Measurements from ENCODE around the gene SNAP25.

DNA sequence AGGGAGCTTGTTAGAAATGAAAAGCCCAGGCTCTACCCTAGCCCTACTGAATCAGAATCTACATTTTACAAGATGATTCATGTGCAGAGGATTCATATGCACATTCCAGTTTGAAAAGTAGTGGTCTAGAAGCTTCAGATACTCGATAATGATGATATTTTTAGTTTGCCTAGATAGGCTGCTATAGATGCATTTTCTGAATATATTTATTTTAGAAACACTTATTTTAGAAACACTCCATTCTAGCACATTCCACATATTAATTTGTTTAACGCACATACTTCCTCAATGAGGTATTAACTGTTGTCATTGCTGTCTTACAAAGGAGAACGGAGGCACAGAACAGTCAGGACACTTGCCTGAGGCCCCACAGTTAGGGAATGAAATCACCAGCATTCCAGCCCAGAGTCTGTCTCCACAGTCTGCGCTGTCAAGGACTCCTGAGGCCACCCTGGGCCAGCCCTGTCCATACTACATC, 64.4 kb downstream of the SNAP25 start:
- TF ChIP-seq, protein P1, sequence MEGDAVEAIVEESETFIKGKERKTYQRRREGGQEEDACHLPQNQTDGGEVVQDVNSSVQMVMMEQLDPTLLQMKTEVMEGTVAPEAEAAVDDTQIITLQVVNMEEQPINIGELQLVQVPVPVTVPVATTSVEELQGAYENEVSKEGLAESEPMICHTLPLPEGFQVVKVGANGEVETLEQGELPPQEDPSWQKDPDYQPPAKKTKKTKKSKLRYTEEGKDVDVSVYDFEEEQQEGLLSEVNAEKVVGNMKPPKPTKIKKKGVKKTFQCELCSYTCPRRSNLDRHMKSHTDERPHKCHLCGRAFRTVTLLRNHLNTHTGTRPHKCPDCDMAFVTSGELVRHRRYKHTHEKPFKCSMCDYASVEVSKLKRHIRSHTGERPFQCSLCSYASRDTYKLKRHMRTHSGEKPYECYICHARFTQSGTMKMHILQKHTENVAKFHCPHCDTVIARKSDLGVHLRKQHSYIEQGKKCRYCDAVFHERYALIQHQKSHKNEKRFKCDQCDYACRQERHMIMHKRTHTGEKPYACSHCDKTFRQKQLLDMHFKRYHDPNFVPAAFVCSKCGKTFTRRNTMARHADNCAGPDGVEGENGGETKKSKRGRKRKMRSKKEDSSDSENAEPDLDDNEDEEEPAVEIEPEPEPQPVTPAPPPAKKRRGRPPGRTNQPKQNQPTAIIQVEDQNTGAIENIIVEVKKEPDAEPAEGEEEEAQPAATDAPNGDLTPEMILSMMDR (IDR thresholded peaks at IDR 0.05): no peak
- TF ChIP-seq POLR2AphosphoS5 (IDR thresholded peaks at IDR 0.05): no peak
- TF ChIP-seq POLR2A (IDR thresholded peaks at IDR 0.05): no peak
